Tongue (tissue), 2 donors: ENCODE data around the gene TTPAL. TPM values are rescaled to one million over a fixed set of nuclear protein-coding genes. Genes with fewer than 3 reads are reported as not detected.
"Not testable (repeated sequence)": the region's sequence is repeated elsewhere in the genome, so short reads cannot be mapped to it uniquely, and the experiment has no call there.

Experiments
- DNase-seq: peaks from one replicate; pipeline ENCODE4 v3.0.0-alpha.2; 2015
- total RNA-seq: library from RNA; depleted of rRNA; stranded (reverse); fragments of >200 nt; gene quantifications from one replicate; pipeline ENCODE4 v1.2.3, GENCODE V29; 2014

TTPAL gene
- total RNA-seq, 1 donor from 2014 or later: 4.5 TPM

GRCh38 chr20:44468044-44468782 lies 7.5 kb upstream of the TTPAL start:
- no peak for DNase-seq

- no peak for DNase-seq
Measured at GRCh38 chr20:44470327-44470726, 5.3 kb upstream of the TTPAL start.

- DNase-seq: no peak
Measured at GRCh38 chr20:44471481-44471882, 4.2 kb upstream of the TTPAL start.

- DNase-seq: not testable (repeated sequence)
Measured at GRCh38 chr20:44472283-44472682, 3.4 kb upstream of the TTPAL start.

GRCh38 chr20:44475372-44475693 lies 341 bp upstream of the TTPAL start:
- no peak for DNase-seq

- no peak for DNase-seq
Measured at GRCh38 chr20:44477151-44477550, 1.5 kb downstream of the TTPAL start.

GRCh38 chr20:44478206-44478605 lies 2.5 kb downstream of the TTPAL start:
- no peak for DNase-seq

- no peak for DNase-seq
Measured at GRCh38 chr20:44479643-44480042, 4.0 kb downstream of the TTPAL start.

- DNase-seq: no peak
Measured at GRCh38 chr20:44480097-44480496, 4.4 kb downstream of the TTPAL start.

GRCh38 chr20:44481719-44482416 lies 6.2 kb downstream of the TTPAL start:
- DNase-seq: no peak

- no peak for DNase-seq
Measured at GRCh38 chr20:44483112-44483511, 7.4 kb downstream of the TTPAL start.

- DNase-seq: no peak
Measured at GRCh38 chr20:44485078-44485829, 9.6 kb downstream of the TTPAL start.

GRCh38 chr20:44485830-44486198 lies 10.1 kb downstream of the TTPAL start:
- DNase-seq: no peak

- DNase-seq: no peak
Measured at GRCh38 chr20:44488551-44488950, 12.9 kb downstream of the TTPAL start.

- no peak for DNase-seq
Measured at GRCh38 chr20:44489223-44489622, 13.5 kb downstream of the TTPAL start.

GRCh38 chr20:44489931-44490330 lies 14.3 kb downstream of the TTPAL start:
- DNase-seq: no peak

GRCh38 chr20:44491635-44492395 lies 16.1 kb downstream of the TTPAL start:
- DNase-seq: no peak

- no peak for DNase-seq
Measured at GRCh38 chr20:44494266-44494665, 18.6 kb downstream of the TTPAL start.

- DNase-seq: no peak
Measured at GRCh38 chr20:44494681-44495080, 19.0 kb downstream of the TTPAL start.

GRCh38 chr20:44495257-44495656 lies 19.6 kb downstream of the TTPAL start:
- no peak for DNase-seq

GRCh38 chr20:44495802-44496481 lies 20.3 kb downstream of the TTPAL start:
- DNase-seq: no peak

GRCh38 chr20:44496976-44497375 lies 21.3 kb downstream of the TTPAL start:
- DNase-seq: no peak
